Uterus (tissue), 4 donors: ENCODE measurements around the gene KCNH3. TPM values are rescaled to one million over a fixed set of nuclear protein-coding genes. Genes with fewer than 3 reads are reported as not detected.
"Not testable (repeated sequence)": the region's sequence is repeated elsewhere in the genome, so short reads cannot be mapped to it uniquely, and the experiment has no call there.

Source experiments
- DNase-seq, 2 donors: peaks; one replicate each; pipeline ENCODE4 v3.0.0-alpha.2; 2019 to 2020
- H3K27ac ChIP-seq, 2 donors: fragments of 200-600 bp; sonication (generic); 1 replicate in 1 of 2; 2 replicates in 1 of 2; pipeline ENCODE4 v1.5.1; 2016 to 2018
- H3K27me3 ChIP-seq, 2 donors: fragments of 200-600 bp; sonication (generic); one replicate each; pipeline ENCODE4 v1.5.1; 2018 to 2019; ENCODE audit warnings: control low read depth in 1 of 2
- H3K36me3 ChIP-seq, 2 donors: fragments of 200-600 bp; sonication (generic); one replicate each; pipeline ENCODE4 v1.5.1; 2019; ENCODE audit warnings: control low read depth in 1 of 2
- H3K4me1 ChIP-seq, 2 donors: fragments of 200-600 bp; sonication (generic); one replicate each; pipeline ENCODE4 v1.5.1; 2018 to 2019; ENCODE audit warnings: control low read depth in 1 of 2
- H3K4me3 ChIP-seq, 2 donors: fragments of 200-600 bp; sonication (generic); 1 replicate in 1 of 2; 2 replicates in 1 of 2; pipeline ENCODE4 v1.5.1; 2018 to 2019; ENCODE audit warnings: mild to moderate bottlenecking in 1 of 2
- H3K9me3 ChIP-seq, 2 donors: fragments of 200-600 bp; sonication (generic); one replicate each; pipeline ENCODE4 v1.5.1; 2019; ENCODE audit warnings: control low read depth in 1 of 2
- CTCF ChIP-seq, 4 experiments: fragments of 200-600 bp in 2 of 4; fragments of 450-650 bp in 2 of 4; sonication (generic) in 2 of 4; IDR thresholded peaks; one replicate each; pipeline ENCODE4 v1.5.1; 2016 to 2019; ENCODE audit warnings: antibody characterized with exemption in 4 of 4, mild to moderate bottlenecking in 2 of 4, moderate library complexity in 1 of 4
- intact Hi-C: fragments of 100-400 bp; cut with DNase I; formaldehyde crosslinking; loops from one replicate; pipeline ENCODE4 v1.15.1; 2023; ENCODE audit warnings: low total_unique reads
- small RNA-seq: library from RNA; depleted of rRNA; stranded (forward); fragments of <200 nt; gene quantifications from one replicate; pipeline ENCODE3, GENCODE V24; 2016
- total RNA-seq, 4 donors: library from RNA; depleted of rRNA in 3 of 4; stranded (reverse); fragments of >200 nt in 3 of 4; gene quantifications; one replicate each; pipeline versions ENCODE4 v1.1.0 to v1.2.4, GENCODE V29; 2014 to 2023
- donor health status: DM: yes; HTN: yes; CAD: no.

KCNH3 gene
- total RNA-seq, 4 donors from 2014 or later: under 0.01 to 1.7 (median 0.43) TPM; not detected in 1

- no peak overlapping the region for H3K4me3 ChIP-seq
- no peak overlapping the region for H3K27ac ChIP-seq
- no peaks in the 10 kb centered on the region for H3K4me1 ChIP-seq
- H3K9me3 ChIP-seq: no peaks in the 10 kb centered on the region
- intact Hi-C loops: no loop called here
- H3K36me3 ChIP-seq: no peaks in the 10 kb centered on the region
- DNase-seq: no peak
- no peak for TF ChIP-seq CTCF (IDR thresholded peaks at IDR 0.05)
- H3K27me3 ChIP-seq: no peaks in the 10 kb centered on the region
Measured at GRCh38 chr12:49604856-49605255, 66.0 kb downstream of the KCNH3 start.

- H3K9me3 ChIP-seq, H3K4me1 ChIP-seq, H3K27me3 ChIP-seq, intact Hi-C loops, H3K27ac ChIP-seq, H3K4me3 ChIP-seq, DNase-seq, H3K36me3 ChIP-seq: not testable (repeated sequence)
Measured at GRCh38 chr12:49605539-49605938, 66.7 kb downstream of the KCNH3 start, which contains the start of gene FAM186B. Gene FAM186B, minus strand, starts transcription at chr12:49605639. Its CDS starts 162 bp downstream, at chr12:49605477.

Small RNA genes within 50 kb of the gene (small RNA-seq; reads per million reads assigned to genes)
- gene POLR2KP1 (not detected), gene RNU6-834P (not detected)

Other genes starting within 250 kb of the KCNH3 start
- 1 to 10 TPM in 2 of 4 donors, not detected in 2; 4.7 to 5.6 TPM for gene PRPH, start 243.9 kb upstream of the KCNH3 start, total RNA-seq
- 10 to 100 TPM in 1 of 4 donors, 1 to 10 TPM in 1, not detected in 2; 1.8 to 10.2 TPM for gene TROAP, start 215.8 kb upstream of the KCNH3 start, total RNA-seq
- gene C1QL4, start 201.8 kb upstream of the KCNH3 start, total RNA-seq: 1 to 10 TPM in 1 of 4 donors, not detected in 3; 1.7 TPM
- gene DNAJC22, start 192.1 kb upstream of the KCNH3 start, total RNA-seq: 1 to 10 TPM in 1 of 4 donors, not detected in 3; 4.5 TPM
- 10 to 100 TPM in 2 of 4 donors, 1 to 10 TPM in 2; 3.3 to 46.0 (median 16.0) TPM for gene SPATS2, start 171.6 kb upstream of the KCNH3 start, total RNA-seq
- 10 to 100 TPM; 20.0 to 81.2 (median 50.4) TPM for gene MCRS1, start 29.1 kb downstream of the KCNH3 start, total RNA-seq
- under 1 TPM in 3 of 4 donors, not detected in 1; 0.21 to 0.77 (median 0.30) TPM for gene FAM186B, start 66.6 kb downstream of the KCNH3 start, total RNA-seq
- 10 to 100 TPM; 17.4 to 72.9 (median 25.4) TPM for gene PRPF40B, start 84.5 kb downstream of the KCNH3 start, total RNA-seq
- gene FMNL3, start 168.4 kb downstream of the KCNH3 start, total RNA-seq: 10 to 100 TPM in 2 of 4 donors, 1 to 10 TPM in 2; 3.3 to 45.7 (median 20.4) TPM
- 100 to 1,000 TPM; 201 to 298 (median 263) TPM for gene TMBIM6, start 202.5 kb downstream of the KCNH3 start, total RNA-seq